CD4-positive, alpha-beta T cell treated with Interleukin-6 at 100 ng/mL for 8 hours (primary cell): ENCODE measurements around the gene GPR137C.

Source experiments
- DNase-seq: peaks from one replicate; pipeline ENCODE4 v3.0.0-alpha.2; 2020; ENCODE audit warnings: mixed read lengths, low spot score

The GPR137C gene

GRCh38 chr14:52552063-52552988, at the start of gene GPR137C, which contains the start of gene TXNDC16:
Gene GPR137C (plus strand): TSS chr14:52552836. CDS start chr14:52553148, 312 bp downstream.
Gene TXNDC16 (minus strand): TSS chr14:52552505. CDS start chr14:52543557, 8,948 bp downstream.
- peak; percentile 99 for DNase-seq

GRCh38 chr14:52513249-52513648, 39.4 kb upstream of the GPR137C start:
- DNase-seq = no peak

- no peak for DNase-seq
Measured at GRCh38 chr14:52514046-52514811, 38.4 kb upstream of the GPR137C start.

GRCh38 chr14:52522033-52522432, 30.6 kb upstream of the GPR137C start:
- DNase-seq = no peak

- no peak for DNase-seq
Measured at GRCh38 chr14:52522581-52523345, 29.9 kb upstream of the GPR137C start.

- no peak for DNase-seq
Measured at GRCh38 chr14:52527052-52527451, 25.6 kb upstream of the GPR137C start.

- no peak for DNase-seq
Measured at GRCh38 chr14:52531481-52531880, 21.2 kb upstream of the GPR137C start.

GRCh38 chr14:52536269-52536668, 16.4 kb upstream of the GPR137C start:
- DNase-seq = no peak

GRCh38 chr14:52538623-52539022, 14.0 kb upstream of the GPR137C start:
- DNase-seq = no peak

GRCh38 chr14:52545584-52546317, 6.9 kb upstream of the GPR137C start:
- no peak for DNase-seq

GRCh38 chr14:52546318-52546670, 6.3 kb upstream of the GPR137C start:
- DNase-seq = no peak

- no peak for DNase-seq
Measured at GRCh38 chr14:52547027-52547426, 5.6 kb upstream of the GPR137C start.

- DNase-seq = no peak
Measured at GRCh38 chr14:52547526-52547925, 5.1 kb upstream of the GPR137C start.

- DNase-seq = no peak
Measured at GRCh38 chr14:52550661-52551060, 2.0 kb upstream of the GPR137C start.

- no peak for DNase-seq
Measured at GRCh38 chr14:52551205-52551604, 1.4 kb upstream of the GPR137C start.

- peak; percentile 6 for DNase-seq
Measured at GRCh38 chr14:52551696-52552062, 957 bp upstream of the GPR137C start.

GRCh38 chr14:52553002-52553670, 500 bp downstream of the GPR137C start:
- DNase-seq = peak; percentile 12

GRCh38 chr14:52553671-52554575, 1.3 kb downstream of the GPR137C start:
- peak; percentile 84 for DNase-seq

GRCh38 chr14:52558688-52559087, 6.1 kb downstream of the GPR137C start:
- no peak for DNase-seq

GRCh38 chr14:52563120-52563519, 10.5 kb downstream of the GPR137C start:
- no peak for DNase-seq
